OCI-LY1 (cell line): ENCODE results near the gene VAV2.

Source experiments
- H2AFZ ChIP-seq: fragments of 200-600 bp; sonication (generic), shearing (Covaris generic); 2 replicates; pipeline ENCODE4 v1.6.0; 2014; ENCODE audit warnings: antibody characterized with exemption, mild to moderate bottlenecking, low read length
- H3F3A ChIP-seq: fragments of 200-600 bp; sonication (generic), shearing (Covaris generic); 2 replicates; pipeline ENCODE4 v1.6.0; 2014; ENCODE audit warnings: mild to moderate bottlenecking, antibody characterized with exemption, low read length, moderate library complexity; ENCODE audit not compliant: insufficient read depth
- H3K27ac ChIP-seq: fragments of 200-600 bp; sonication (generic); 2 replicates; pipeline ENCODE4 v1.5.1; 2014; ENCODE audit warnings: low read length, mixed run types, mild to moderate bottlenecking, low read depth; ENCODE audit not compliant: poor library complexity, severe bottlenecking
- H3K27me3 ChIP-seq: fragments of 200-600 bp; sonication (generic); 2 replicates; pipeline ENCODE4 v1.6.0; 2014; ENCODE audit warnings: antibody characterized with exemption, mild to moderate bottlenecking, low read length, moderate library complexity; ENCODE audit not compliant: insufficient read depth
- H3K36me3 ChIP-seq: fragments of 200-600 bp; sonication (generic); 2 replicates; pipeline ENCODE4 v1.6.1; 2014; ENCODE audit warnings: mild to moderate bottlenecking, antibody characterized with exemption, low read length, moderate library complexity, mixed read lengths; ENCODE audit not compliant: insufficient read depth
- H3K4me1 ChIP-seq: fragments of 200-600 bp; sonication (generic); 2 replicates; pipeline ENCODE4 v1.5.1; 2014; ENCODE audit warnings: mild to moderate bottlenecking, low read length, moderate library complexity; ENCODE audit not compliant: insufficient read depth, severe bottlenecking
- H3K4me2 ChIP-seq: fragments of 200-600 bp; sonication (generic), shearing (Covaris generic); 2 replicates; pipeline ENCODE4 v1.6.1; 2014; ENCODE audit warnings: low read length
- H3K4me3 ChIP-seq: fragments of 200-600 bp; sonication (generic); 2 replicates; pipeline ENCODE4 v1.5.1; 2014; ENCODE audit warnings: low read length, low read depth, mild to moderate bottlenecking, mixed read lengths; ENCODE audit not compliant: poor library complexity, severe bottlenecking
- H3K79me2 ChIP-seq: fragments of 200-600 bp; shearing (Covaris generic); 2 replicates; pipeline ENCODE4 v1.6.1; 2016; ENCODE audit warnings: mixed run types, low read length, mixed read lengths; ENCODE audit not compliant: insufficient read depth
- H3K9ac ChIP-seq: fragments of 200-600 bp; sonication (generic), shearing (Covaris generic); 2 replicates; pipeline ENCODE4 v1.6.1; 2014; ENCODE audit warnings: mild to moderate bottlenecking, low read length, mixed read lengths
- H3K9me2 ChIP-seq: fragments of 200-600 bp; sonication (generic), shearing (Covaris generic); 2 replicates; pipeline ENCODE4 v1.6.1; 2014; ENCODE audit warnings: low read depth, mild to moderate bottlenecking, low read length, mixed read lengths
- H3K9me3 ChIP-seq: fragments of 200-600 bp; shearing (Covaris generic); 2 replicates; pipeline ENCODE4 v1.6.1; 2014; ENCODE audit warnings: low read length, mixed read lengths
- H4K20me1 ChIP-seq: fragments of 200-600 bp; sonication (generic), shearing (Covaris generic); 2 replicates; pipeline ENCODE4 v1.6.0; 2016; ENCODE audit warnings: mild to moderate bottlenecking, low read length; ENCODE audit not compliant: insufficient read depth
- CTCF ChIP-seq: fragments of 200-600 bp; sonication (generic), shearing (Covaris generic); IDR thresholded peaks from 2 replicates; pipeline ENCODE4 v1.5.1; 2017; ENCODE audit warnings: mild to moderate bottlenecking, antibody characterized with exemption, low read length, moderate library complexity, mixed read lengths
- EZH2 ChIP-seq: fragments of 200-600 bp; sonication (generic), shearing (Covaris generic); IDR thresholded peaks from 2 replicates; pipeline ENCODE4 v1.8.0; 2017; ENCODE audit warnings: borderline replicate concordance, mixed run types, mild to moderate bottlenecking, antibody characterized with exemption, low read length, moderate library complexity, mixed read lengths

VAV2 gene

GRCh38 chr9:133775951-133776905 is 215.9 kb downstream of the VAV2 start:
- no peaks in the 10 kb centered on the region for H4K20me1 ChIP-seq
- H3K36me3 ChIP-seq: no peaks in the 10 kb centered on the region
- H3K27me3 ChIP-seq: no peaks in the 10 kb centered on the region; the same call in 1 of the 2 replicates
- H3K9me3 ChIP-seq: no peaks in the 10 kb centered on the region
- H2AFZ ChIP-seq: no peak overlapping the region
- no peak overlapping the region for H3K4me2 ChIP-seq
- H3K4me1 ChIP-seq: no peaks in the 10 kb centered on the region
- H3K9ac ChIP-seq: no peak overlapping the region
- H3K27ac ChIP-seq: no peak overlapping the region
- H3K79me2 ChIP-seq: no peaks in the 10 kb centered on the region
- H3K4me3 ChIP-seq: no peak overlapping the region
- no peaks in the 10 kb centered on the region for H3K9me2 ChIP-seq
- H3F3A ChIP-seq: no peaks in the 10 kb centered on the region
- TF ChIP-seq EZH2 (no peak), CTCF (no peak)

- Histone ChIP-seq H2AFZ (no peak overlapping the region), H3K9me3 (no peaks in the 10 kb centered on the region), H3K4me3 (no peak overlapping the region), H3K36me3 (no peaks in the 10 kb centered on the region), H3F3A (no peaks in the 10 kb centered on the region), H3K27me3 (no peaks in the 10 kb centered on the region; the same call in 1 of the 2 replicates), H3K4me2 (no peak overlapping the region), H3K4me1 (no peaks in the 10 kb centered on the region), H3K27ac (no peak overlapping the region), H3K79me2 (no peaks in the 10 kb centered on the region), H4K20me1 (no peaks in the 10 kb centered on the region), H3K9me2 (no peaks in the 10 kb centered on the region), H3K9ac (no peak overlapping the region)
- no peak for TF ChIP-seq CTCF
- no peak for TF ChIP-seq EZH2
Measured at GRCh38 chr9:133775291-133775690, 216.8 kb downstream of the VAV2 start.

- Histone ChIP-seq H3K9me3 (no peaks in the 10 kb centered on the region), H2AFZ (no peak overlapping the region), H3K9ac (no peak overlapping the region), H3K4me2 (no peak overlapping the region), H3K27me3 (no peaks in the 10 kb centered on the region; the same call in 1 of the 2 replicates), H3K79me2 (no peaks in the 10 kb centered on the region), H3K4me3 (no peak overlapping the region), H3K4me1 (no peaks in the 10 kb centered on the region), H3K27ac (no peak overlapping the region), H3K9me2 (no peaks in the 10 kb centered on the region), H3K36me3 (no peaks in the 10 kb centered on the region), H4K20me1 (no peaks in the 10 kb centered on the region), H3F3A (no peaks in the 10 kb centered on the region)
- TF ChIP-seq CTCF: no peak
- TF ChIP-seq EZH2: no peak
Measured at GRCh38 chr9:133774799-133775198, 217.3 kb downstream of the VAV2 start.
